T-helper 9 cell (primary cell): ENCODE data around the gene PLA2R1.
"Not testable (repeated sequence)": the region's sequence is repeated elsewhere in the genome, so short reads cannot be mapped to it uniquely, and the experiment has no call there.

Source experiments
- DNase-seq: peaks from one replicate; pipeline ENCODE4 v3.0.0-alpha.2; 2020

The PLA2R1 gene

GRCh38 chr2:160063271-160063670 is 856 bp upstream of the PLA2R1 start:
- no peak for DNase-seq

- DNase-seq, result no peak
Observed at GRCh38 chr2:160061944-160062291, 497 bp downstream of the PLA2R1 start.

- DNase-seq, result no peak
Observed at GRCh38 chr2:160061533-160061932, 882 bp downstream of the PLA2R1 start.

GRCh38 chr2:160060297-160060696 is 2.1 kb downstream of the PLA2R1 start:
- DNase-seq, result no peak

DNA sequence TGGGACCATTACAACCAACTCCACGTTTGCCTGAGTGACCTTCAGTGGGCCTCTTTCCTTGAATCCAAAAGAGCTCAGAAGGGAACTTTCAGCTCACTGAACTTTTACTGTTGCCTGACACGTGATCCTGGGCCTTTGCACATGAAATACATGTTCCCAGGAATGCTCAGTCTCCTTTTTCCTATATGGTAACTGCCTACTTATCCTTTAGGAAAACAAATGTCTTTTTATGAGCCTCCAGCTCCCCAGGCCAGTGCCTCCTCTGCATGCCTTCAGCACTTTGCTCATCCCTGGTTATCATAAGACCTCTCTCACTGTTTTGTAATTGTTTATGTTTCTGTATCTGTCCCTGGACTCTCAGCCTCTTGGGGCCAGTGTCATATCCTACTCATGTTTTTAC is 5.1 kb downstream of the PLA2R1 start:
- DNase-seq, result no peak

DNA sequence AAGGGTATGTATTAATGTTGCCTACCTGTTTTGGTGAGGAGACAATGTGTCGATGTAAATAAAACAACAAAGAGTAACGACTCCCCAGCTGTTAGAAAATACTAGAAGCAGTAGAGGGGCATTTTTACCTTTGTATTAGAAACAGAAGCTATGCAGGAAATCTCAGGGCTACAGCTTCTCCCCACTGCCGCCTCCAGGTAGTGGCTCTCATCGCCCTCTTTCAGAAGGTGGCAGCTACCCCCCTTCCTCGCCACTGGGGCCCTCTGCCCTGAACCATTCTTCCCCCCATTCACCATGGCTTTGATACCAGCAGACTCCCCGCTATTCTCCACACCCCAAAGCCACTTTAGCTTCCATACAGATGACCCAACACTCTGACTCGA is 6.7 kb downstream of the PLA2R1 start:
- no peak for DNase-seq

DNA sequence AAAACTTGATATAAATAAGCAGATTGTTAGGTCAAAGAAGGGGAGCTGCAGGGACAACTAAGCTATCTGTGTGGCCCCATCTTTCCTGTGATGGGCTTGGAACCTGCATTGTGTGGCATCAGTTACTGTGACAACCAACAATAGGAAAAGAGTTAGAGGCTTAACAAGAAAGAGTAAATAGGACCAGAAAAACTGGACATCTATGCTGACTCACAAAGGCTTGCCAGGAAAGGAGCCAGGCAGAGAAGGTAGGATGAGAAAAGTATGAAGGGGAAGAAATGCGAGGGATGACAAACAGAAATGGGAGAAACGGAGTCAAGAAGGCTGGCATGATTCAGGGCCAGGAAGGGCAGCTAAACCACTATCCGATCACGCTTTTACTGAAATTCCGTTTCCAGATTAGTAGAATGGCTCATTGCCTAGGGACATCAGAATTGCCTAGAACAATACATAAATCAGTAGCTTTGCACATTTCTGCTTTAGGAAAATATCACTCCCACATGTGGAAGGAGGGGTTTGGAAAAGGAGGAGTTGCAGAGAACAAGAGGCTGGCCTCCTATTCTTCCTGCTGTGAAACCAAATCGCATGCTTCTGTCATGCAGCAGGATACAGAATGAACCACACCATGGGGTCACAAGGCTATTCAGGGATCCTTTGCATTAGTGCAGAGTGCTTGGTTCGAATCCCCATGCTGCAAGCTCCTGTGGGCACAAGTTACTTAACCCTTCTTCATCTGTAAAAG is 7.3 kb downstream of the PLA2R1 start:
- no peak for DNase-seq

DNA sequence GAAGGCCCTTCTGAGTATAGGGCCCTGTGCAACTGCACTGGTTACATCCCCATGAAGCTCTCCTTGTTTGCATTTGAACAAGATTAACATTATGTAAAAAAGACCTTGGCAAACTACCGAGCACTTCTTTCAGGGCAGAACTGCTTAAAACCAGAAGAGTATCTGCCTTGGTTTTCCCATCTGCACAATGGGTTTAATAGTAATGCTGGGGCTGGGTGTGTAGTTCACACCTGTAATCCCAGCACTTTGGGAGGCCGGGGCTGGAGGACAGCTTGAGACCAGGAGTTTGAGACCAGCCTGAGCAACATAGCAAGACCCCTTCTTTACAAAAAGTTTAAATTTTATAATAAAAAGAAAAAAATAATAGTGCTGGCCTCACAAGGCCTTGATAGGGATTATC is 8.5 kb downstream of the PLA2R1 start:
- no peak for DNase-seq

DNA sequence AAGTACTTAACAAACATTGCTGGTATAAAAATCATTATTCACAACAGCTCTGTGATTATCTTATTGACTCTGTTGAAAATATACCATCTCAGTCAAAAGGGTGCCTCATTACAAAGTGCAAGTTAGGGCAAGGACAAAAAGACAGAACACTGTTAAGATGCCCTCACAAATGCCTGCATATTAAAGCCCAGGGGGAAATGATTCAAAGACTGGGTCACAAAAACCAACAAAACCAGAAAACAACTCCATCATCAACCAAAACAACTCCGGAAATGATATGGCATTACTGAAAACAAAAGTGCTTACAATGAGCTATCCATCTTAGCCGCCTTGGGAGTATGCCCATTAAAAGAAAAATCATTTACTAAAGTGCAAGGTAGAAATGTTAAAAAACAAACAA is 9.9 kb downstream of the PLA2R1 start:
- no peak for DNase-seq

DNA sequence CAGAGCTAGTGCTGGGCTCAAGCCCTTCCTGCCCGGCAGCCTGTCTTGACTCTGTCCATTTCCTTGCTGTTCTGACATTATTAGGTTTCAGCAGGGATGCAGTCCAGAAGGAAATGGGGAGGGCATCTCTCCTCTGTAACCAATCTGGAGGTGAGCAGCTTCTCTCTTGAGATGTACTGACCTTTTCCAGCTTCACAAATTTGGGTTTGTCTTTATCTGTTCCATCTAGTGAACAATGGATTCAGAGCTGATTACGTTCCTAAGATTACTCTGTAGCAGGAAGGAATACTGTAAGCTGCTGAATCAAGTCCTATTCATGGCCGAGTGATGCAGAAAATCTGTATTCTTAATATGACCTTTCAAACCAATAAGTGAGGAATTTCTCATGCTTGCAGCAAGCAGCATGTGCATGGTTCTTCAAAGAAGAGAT is 11.0 kb downstream of the PLA2R1 start:
- DNase-seq, result no peak

- no peak for DNase-seq
Observed at GRCh38 chr2:160050147-160050546, 12.3 kb downstream of the PLA2R1 start.

GRCh38 chr2:160045703-160046210 is 16.7 kb downstream of the PLA2R1 start:
- no peak for DNase-seq

DNA sequence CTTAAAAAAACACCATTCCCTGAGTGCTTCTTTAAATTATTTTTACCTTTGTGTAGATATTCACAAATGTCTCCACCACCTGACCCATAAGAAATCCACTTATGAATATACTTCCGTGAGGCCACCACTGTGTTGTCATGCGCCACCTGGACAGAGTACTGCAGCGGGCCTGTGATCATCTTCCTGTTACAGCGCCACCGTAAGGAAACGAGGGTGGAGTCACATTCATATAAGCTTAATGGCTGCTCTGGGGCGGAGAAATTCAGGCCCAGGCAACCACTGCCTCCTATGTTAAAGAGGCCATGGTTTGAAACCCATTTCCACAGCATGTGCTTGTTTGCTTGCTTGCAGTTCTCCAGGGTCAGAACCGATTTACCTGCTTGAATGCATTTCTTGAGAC is 17.7 kb downstream of the PLA2R1 start:
- DNase-seq, result no peak

DNA sequence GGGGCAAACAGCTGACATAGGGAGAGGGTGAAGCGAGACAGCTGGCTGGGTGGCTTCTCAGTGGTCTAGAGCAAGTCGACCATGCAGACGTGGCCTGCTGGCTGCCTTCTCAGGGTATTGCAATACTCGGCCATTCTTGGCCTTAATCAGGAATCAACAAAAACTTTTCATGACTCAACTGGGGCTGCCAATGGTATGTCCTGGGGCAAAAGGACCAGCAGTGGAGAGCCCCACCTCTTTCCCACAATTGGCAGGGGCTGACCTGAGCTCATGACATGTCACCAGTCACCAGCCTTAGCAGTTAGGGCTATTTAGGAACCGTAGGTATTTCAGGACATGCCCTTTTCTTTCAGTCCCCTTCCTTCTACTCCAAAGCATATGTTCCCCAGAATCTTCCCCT is 19.1 kb downstream of the PLA2R1 start:
- no peak for DNase-seq

DNA sequence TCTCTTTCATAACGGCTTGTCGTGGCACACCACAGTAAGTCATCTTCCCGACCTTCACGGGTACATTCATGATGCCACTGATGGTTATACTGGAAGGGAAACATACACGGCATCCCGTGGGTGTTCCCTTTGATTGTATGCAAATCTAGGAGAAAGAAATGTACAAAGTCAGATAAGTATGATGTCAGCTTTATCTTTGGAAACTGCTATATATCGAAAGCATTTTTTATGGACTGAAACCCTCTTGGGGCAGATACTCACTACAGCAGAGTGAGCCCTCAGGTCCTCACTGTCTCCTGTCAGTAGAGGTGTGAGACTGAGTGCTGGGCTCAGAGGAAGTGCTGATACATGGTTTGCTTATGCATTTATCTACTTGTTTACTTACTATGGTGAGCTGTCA is 20.4 kb downstream of the PLA2R1 start:
- no peak for DNase-seq

DNA sequence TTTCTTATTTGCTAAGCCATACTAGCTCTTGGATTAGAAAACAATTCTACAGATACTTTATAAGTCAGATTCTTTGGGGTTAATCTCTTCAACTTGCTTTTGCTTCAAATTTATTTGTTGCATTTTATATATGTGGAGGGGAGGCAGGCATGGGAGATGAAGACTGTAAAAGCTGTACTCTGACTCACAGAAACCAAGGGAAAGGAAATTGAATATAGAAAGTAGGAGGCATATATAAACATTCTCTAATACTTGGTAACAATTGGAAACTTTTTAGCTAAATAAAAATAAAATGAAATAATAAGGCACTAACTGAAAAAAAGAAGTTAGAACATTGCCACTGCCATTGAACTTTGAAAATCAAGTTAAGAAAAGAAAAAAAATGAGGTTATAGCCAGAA is 21.3 kb downstream of the PLA2R1 start:
- no peak for DNase-seq

DNA sequence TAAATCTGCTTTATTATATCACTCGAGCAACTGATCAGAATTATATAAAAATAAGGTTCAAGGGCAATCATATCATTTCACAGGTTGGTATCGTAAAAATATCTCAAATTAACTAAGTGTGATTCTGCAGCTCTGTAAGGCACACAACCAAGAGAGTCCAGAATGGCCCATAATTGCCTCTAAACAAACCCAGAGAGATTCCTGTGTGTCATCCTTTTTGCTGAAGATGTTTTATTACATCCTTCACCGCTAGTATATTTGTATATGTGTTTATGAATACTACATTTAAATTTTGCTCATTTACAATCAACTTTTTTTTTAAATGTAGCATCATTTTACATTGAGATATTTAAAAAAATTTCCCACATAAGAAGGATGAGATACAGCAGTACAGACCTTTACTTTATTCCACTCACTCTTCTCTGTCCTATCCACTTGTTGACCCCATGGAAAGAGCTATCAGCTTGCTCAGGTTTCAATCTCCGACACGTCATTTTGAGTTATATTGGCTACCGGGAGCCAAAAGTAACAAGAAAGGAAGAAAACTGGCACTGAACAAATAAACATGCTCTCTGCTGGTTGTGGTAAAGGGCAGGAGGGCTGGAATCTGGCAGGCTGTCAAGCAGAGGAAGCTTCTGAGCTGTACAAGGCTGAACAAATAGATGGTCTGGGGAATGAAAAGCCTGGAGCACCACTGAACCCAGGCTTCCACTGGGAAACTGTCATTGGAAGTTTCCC is 23.1 kb downstream of the PLA2R1 start:
- DNase-seq, result no peak

- not testable (repeated sequence) for DNase-seq
Observed at GRCh38 chr2:160038662-160039061, 23.8 kb downstream of the PLA2R1 start.

DNA sequence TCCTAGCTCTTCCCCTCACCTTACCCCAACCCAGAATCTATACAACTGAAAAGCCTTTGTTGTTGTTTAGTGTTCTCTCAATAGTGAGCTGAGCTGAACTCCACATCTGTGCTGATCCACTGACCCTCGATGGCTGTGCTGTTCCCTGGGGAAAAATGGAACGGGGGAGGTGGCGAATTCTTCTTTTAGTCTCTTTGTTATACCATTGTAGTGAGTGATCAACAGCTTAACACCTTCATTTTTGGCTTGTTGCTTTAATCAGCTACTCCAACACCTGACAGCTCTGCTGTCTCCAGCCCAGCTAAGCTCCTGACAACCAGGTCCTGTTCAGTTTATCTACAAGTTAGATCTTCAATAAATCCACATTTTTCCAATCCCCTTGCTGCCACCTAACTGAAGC is 25.7 kb downstream of the PLA2R1 start:
- no peak for DNase-seq

GRCh38 chr2:160035125-160035524 is 27.3 kb downstream of the PLA2R1 start:
- no peak for DNase-seq

- DNase-seq, result no peak
Observed at GRCh38 chr2:160034396-160034795, 28.0 kb downstream of the PLA2R1 start.

DNA sequence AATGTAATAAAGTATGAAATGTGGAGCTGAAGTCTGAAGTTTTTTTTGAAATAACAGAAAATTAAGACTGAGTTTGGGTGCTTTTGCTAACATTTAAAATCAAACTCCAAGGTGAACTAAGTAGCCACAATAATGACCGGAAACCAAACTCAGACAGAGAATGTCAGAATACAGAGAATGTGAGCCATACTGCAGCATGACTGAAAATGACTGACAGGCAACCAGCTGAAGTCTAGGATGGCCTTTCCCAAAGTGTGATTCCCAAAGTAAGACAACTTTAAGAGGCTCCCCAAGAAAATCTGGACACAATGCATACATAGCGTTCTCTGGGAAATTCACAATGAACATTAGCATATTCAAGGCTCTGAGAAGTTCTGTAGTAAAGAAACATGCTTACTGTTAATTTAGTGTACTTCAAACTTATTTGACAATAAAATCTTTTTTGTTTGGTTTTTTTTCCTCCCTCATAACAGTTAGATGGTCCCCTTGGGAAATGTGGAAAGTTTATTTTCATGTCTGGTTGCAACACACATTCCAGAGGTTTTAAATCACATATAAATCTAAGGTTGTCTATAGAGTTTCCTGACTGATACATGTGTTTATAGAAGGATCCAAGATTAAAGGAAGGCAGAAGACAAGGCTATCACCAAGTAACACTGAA is 28.6 kb downstream of the PLA2R1 start:
- DNase-seq, result no peak

DNA sequence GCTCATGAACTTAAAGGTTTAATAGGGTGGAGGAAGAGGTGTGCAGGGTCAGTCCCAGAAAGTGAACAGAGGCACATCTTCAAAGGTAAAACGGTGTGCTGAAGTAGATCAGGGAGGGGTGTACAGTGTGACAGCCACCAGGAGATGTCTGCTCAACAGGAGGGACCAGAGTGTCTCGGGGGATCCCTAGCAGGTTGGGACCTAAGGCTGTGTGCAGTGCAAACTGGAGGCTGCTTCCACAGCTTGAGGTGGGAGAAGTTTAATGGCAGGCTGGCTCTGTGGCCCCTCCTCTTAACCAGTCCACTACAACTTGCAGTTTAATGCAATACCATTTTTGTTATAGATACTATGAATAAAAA is 33.2 kb downstream of the PLA2R1 start:
- no peak for DNase-seq
